Cardiac septum (tissue), 1 donor: ENCODE measurements around the gene NKAIN2. TPM values are rescaled to one million over a fixed set of nuclear protein-coding genes. Genes with fewer than 3 reads are reported as not detected.
"Not testable (repeated sequence)": the region's sequence is repeated elsewhere in the genome, so short reads cannot be mapped to it uniquely, and the experiment has no call there.

Experiments used
- DNase-seq: peaks from one replicate; pipeline ENCODE4 v3.0.0-alpha.2; 2020; ENCODE audit warnings: low spot score
- intact Hi-C: fragments of 100-400 bp; cut with DNase I; formaldehyde crosslinking; loops from one replicate; pipeline ENCODE4 v1.14.0; 2022
- total RNA-seq: library from RNA; stranded (reverse); fragmentation: NEBNext Ultra II Directional; extraction: Animal tissue kit (Norgen Biotek cat#: 25700); gene quantifications from one replicate; pipeline ENCODE4 v1.2.1, GENCODE V29; 2021
- donor health status: DM: no; HTN: no; CAD: no.

Gene NKAIN2
- total RNA-seq, 1 donor from 2014 or later, result 0.30 TPM

DNA sequence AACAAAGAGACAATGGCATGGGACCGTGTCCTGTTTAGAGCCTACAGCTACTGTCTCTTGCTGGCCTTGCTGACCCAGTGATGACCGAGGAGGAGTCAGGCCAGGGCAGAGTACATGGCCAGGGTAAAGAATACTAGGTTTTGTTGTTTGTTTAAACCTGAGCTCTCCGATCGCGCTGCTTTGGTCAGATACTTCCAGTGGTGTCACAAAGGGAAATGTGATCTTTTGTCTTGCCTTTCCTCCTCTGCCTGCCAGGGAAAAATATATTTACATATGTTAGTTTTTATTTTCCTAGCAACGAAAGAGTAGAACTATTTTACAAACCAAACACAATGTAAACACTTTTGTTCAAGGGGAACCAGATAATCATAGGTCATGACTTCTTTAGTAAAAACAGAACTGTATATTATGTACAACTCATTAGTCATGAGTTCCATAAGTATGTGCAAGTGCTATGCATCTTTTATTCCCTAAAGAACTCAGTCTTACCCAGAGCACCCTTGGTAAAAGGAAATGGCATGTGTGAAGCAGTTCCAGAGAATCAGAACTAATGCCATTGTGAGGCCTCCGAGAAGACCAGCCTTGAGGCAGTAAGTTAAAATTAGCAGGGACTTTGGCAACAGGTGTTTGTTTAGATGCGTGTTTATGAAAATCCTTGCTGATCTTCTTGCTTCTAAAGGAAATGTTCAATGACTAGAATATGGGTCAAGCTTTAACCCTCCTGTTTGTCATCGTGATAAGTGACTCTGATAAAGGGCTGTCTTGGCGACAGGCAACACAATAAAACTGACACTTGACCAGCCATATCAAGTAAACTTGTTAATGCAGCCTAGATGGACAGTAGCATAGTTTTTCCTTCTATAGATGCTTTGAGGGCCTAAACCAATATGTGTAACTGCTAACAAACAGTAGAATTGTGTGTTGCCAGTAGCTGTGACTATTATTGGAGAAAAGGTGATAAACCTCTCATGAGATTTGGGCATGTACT, 204.6 kb downstream of the NKAIN2 start:
- intact Hi-C loops, result no loop called here
- no peak for DNase-seq

GRCh38 chr6:124008988-124009765, 205.5 kb downstream of the NKAIN2 start:
- intact Hi-C loops, result no loop called here
- no peak for DNase-seq

- intact Hi-C loops, result no loop called here
- no peak for DNase-seq
These were observed 206.9 kb downstream of the NKAIN2 start for GRCh38 chr6:124010574-124010973.

DNA sequence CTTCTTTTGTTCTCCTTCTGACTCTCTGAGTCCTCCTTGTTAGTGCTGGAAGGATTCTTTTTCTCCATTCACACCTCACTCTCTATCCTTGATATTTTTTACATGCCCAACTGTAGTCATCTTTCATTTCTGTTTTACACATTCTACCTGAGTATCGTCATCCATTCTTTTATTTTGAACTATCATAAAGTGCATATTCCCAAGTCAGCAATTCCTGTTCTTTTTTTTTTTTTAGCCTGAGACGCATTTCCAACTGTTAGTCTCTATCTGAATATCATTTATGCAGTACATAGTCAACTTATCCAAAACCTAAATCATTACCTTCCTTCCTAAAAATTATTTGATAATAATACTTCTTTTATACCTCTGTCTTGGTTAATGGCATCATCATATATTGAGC, 207.5 kb downstream of the NKAIN2 start:
- intact Hi-C loops, result no loop called here
- no peak for DNase-seq

GRCh38 chr6:124022051-124022450, 218.4 kb downstream of the NKAIN2 start:
- DNase-seq, intact Hi-C loops: not testable (repeated sequence)

DNA sequence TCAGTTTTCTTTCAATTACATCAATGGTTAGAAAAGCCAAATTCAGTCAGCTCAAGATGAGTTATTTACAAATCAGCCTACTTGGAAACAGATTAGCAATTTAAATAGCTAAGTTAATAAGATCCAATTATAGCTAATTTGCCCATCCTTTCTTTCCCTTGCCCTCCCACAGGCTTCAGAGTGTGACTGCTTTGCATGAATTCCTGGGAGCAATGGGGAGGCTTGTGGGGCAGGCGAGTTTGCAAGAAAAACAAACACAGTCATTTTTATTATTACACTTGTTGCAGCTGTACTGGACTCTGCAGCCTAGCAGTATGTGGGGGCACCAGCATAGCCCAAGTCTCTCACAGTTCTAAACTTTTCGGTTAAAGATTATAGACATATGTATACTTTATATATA, 219.0 kb downstream of the NKAIN2 start:
- no peak for DNase-seq
- intact Hi-C loops, result no loop called here

DNA sequence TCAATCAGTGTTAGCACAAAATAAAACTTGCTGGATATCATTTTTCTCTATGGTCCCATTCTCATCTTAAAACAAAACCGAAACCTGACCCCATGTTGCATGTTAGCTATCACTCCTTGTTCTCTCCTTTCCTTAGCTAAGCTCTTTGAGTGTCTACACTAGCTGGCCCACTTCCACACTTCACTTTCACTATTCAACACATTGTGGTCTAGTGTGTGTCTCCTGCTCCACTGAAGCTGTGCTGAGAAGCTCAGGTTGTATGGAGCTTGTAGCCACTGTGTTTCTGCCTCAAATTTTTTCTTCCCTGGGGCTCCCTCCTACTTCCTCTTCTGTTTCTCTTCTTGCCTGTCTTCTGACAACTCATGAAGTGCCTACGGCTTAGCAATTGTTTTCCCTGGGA, 223.0 kb downstream of the NKAIN2 start:
- intact Hi-C loops, result no loop called here
- DNase-seq, result no peak

DNA sequence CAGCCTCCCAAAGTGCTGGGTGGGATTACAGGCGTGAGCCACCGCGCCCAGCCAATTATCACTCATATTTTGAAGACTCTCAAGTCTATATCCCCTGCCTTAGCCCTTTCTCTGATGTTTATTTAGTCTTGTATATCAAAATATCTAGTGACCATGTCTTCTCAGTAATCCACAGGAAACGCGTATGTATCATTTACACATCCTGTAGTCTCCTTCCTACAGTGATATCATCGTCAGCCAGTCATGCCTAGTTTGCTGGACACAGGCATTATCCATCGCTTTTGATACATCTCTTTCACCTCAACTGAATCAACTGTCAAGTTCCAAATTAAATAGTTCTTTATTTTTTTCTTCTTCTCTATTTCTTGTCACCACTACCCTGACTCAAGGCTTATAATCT, 223.7 kb downstream of the NKAIN2 start:
- DNase-seq, result no peak
- intact Hi-C loops, result no loop called here

GRCh38 chr6:124028117-124028516, 224.5 kb downstream of the NKAIN2 start:
- intact Hi-C loops, result no loop called here
- DNase-seq, result no peak

GRCh38 chr6:124029567-124029966, 225.9 kb downstream of the NKAIN2 start:
- no peak for DNase-seq
- intact Hi-C loops, result no loop called here

- intact Hi-C loops, result no loop called here
- no peak for DNase-seq
These were observed 229.8 kb downstream of the NKAIN2 start for GRCh38 chr6:124033501-124033900.

GRCh38 chr6:124036384-124036783, 232.7 kb downstream of the NKAIN2 start:
- intact Hi-C loops, result no loop called here
- no peak for DNase-seq

GRCh38 chr6:124040655-124041054, 237.0 kb downstream of the NKAIN2 start:
- DNase-seq, result no peak
- intact Hi-C loops, result no loop called here

DNA sequence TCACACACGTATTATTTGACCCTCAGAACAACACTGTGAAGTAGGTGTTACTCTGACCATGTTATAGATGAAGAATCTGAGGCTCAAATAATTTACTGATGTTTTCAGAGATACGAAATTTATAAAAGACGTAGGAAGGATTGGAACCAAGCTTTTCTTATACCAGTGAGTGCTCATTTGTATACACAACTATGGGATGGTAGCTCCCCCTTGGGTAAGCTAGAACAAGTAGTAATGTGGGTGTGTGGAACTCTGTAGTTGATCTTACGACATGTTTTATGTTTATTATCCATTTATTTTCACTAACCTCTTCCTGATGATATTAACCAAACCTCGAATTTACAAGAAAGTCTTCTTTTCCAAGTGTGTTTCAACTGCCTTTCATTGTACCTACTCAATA, 248.5 kb downstream of the NKAIN2 start:
- intact Hi-C loops, result no loop called here
- no peak for DNase-seq

- intact Hi-C loops, result no loop called here
These were observed 249.7 kb downstream of the NKAIN2 start for GRCh38 chr6:124053315-124053714.

DNA sequence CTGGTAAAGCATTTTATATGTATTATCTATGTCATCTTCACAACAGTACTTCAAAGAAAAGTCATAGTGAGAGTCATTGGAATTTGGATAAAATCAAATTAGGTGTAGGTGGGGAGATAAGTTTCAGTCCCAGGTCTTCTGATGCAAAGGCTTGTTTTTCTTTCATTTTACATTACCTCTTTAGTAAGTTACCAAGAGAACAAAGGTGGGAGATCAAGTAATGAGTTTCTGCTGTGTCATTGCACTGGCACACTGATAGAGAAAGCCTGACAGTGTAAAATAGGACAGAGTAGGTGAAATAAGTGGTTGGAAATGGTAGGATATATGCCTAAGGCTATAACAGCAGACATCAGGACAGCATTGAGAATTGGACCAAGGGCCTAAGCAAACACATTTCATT, 250.4 kb downstream of the NKAIN2 start:
- DNase-seq, result no peak
- intact Hi-C loops, result no loop called here

More at GRCh38 chr6:124053315-124053714, 249.7 kb downstream of the NKAIN2 start:
- DNase-seq, result no peak

GRCh38 chr6:124055395-124055794, 251.7 kb downstream of the NKAIN2 start:
- DNase-seq, result no peak
- intact Hi-C loops, result no loop called here

DNA sequence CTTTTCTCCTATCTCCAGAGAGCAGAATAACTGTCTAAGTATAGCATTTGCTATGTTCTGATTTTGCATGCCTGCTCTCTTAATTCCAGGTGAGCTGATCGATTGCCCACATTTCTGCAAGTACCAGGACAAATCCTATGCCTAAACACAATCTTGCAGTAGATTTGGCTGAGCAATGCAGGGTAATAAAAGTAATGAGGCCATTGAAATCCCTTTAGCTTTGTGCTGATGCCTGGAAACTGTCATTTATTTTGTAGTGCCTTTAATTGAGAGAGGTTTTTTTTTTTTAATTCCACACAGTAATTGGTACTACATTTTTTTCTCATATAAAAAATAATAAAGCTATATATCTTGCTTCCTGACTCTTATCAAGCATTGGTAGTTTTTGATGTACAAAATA, 252.3 kb downstream of the NKAIN2 start:
- intact Hi-C loops, result no loop called here
- DNase-seq, result no peak

GRCh38 chr6:124056407-124057334, 253.0 kb downstream of the NKAIN2 start:
- intact Hi-C loops, result no loop called here
- DNase-seq, result no peak

GRCh38 chr6:124057461-124057860, 253.8 kb downstream of the NKAIN2 start:
- no peak for DNase-seq
- intact Hi-C loops, result no loop called here
